NT2/D1 (cell line): ENCODE results near the gene FRS2.
A peak's percentile ranks its signal among the peaks of the same experiment; 100 is the strongest.

Experiments used
- DNase-seq: peaks from one replicate; pipeline ENCODE4 v3.0.0-alpha.2; 2011; ENCODE audit warnings: low read depth, low spot score
- H3K27me3 ChIP-seq: 2 replicates; pipeline ENCODE4 v1.6.0; 2011; ENCODE audit warnings: mild to moderate bottlenecking; ENCODE audit not compliant: insufficient read length, insufficient read depth
- H3K36me3 ChIP-seq: 2 replicates; pipeline ENCODE4 v1.6.1; 2011; ENCODE audit warnings: mild to moderate bottlenecking, low read length, mixed read lengths; ENCODE audit not compliant: insufficient read depth, insufficient read length
- H3K4me1 ChIP-seq: 2 replicates; pipeline ENCODE4 v1.5.1; 2011; ENCODE audit not compliant: insufficient read depth, insufficient read length
- H3K4me3 ChIP-seq: 2 replicates; pipeline ENCODE4 v1.5.1; 2011; ENCODE audit warnings: low read depth; ENCODE audit not compliant: insufficient read length
- H3K9ac ChIP-seq: 2 replicates; pipeline ENCODE4 v1.6.0; 2011; ENCODE audit warnings: low read depth; ENCODE audit not compliant: insufficient read length
- H3K9me3 ChIP-seq: 2 replicates; pipeline ENCODE4 v1.5.1; 2011; ENCODE audit warnings: mild to moderate bottlenecking, low read length; ENCODE audit not compliant: insufficient read depth
- SUZ12 ChIP-seq: IDR thresholded peaks from 2 replicates; pipeline ENCODE4 v1.6.1; 2011; ENCODE audit not compliant: insufficient read length, insufficient read depth; ENCODE audit errors: extremely low read depth
- YY1 ChIP-seq: IDR thresholded peaks from 2 replicates; pipeline ENCODE4 v1.6.1; 2011; ENCODE audit not compliant: insufficient read length, insufficient read depth
- ZNF274 ChIP-seq: IDR thresholded peaks from 2 replicates; pipeline ENCODE4 v1.6.1; 2011; ENCODE audit warnings: mild to moderate bottlenecking, low read depth, low read length

FRS2 gene

GRCh38 chr12:69578283-69578682 lies 108.1 kb downstream of the FRS2 start:
- Histone ChIP-seq H3K4me3 (no peak overlapping the region), H3K4me1 (no peaks in the 10 kb centered on the region), H3K9ac (no peak overlapping the region), H3K27me3 (no peaks in the 10 kb centered on the region), H3K36me3 (peaks cover 23% of the 10 kb centered on the region), H3K9me3 (no peaks in the 10 kb centered on the region)
- no peak for DNase-seq
- no peak for TF ChIP-seq ZNF274
- no peak for TF ChIP-seq YY1
- TF ChIP-seq SUZ12, result no peak

- DNase-seq, result no peak
- H3K9me3 ChIP-seq, result no peaks in the 10 kb centered on the region
These were observed 108.8 kb downstream of the FRS2 start for GRCh38 chr12:69579029-69579428.

GRCh38 chr12:69580074-69580473 lies 109.9 kb downstream of the FRS2 start:
- Histone ChIP-seq H3K4me3 (no peak overlapping the region), H3K9me3 (no peaks in the 10 kb centered on the region), H3K36me3 (peaks cover 8% of the 10 kb centered on the region), H3K27me3 (no peaks in the 10 kb centered on the region), H3K9ac (no peak overlapping the region), H3K4me1 (no peaks in the 10 kb centered on the region)
- TF ChIP-seq ZNF274, result no peak
- no peak for TF ChIP-seq YY1
- no peak for TF ChIP-seq SUZ12
- DNase-seq, result no peak

More at GRCh38 chr12:69579029-69579428, 108.8 kb downstream of the FRS2 start:
- TF ChIP-seq YY1 (no peak), SUZ12 (no peak), ZNF274 (no peak)
- Histone ChIP-seq H3K4me3 (no peak overlapping the region), H3K27me3 (no peaks in the 10 kb centered on the region), H3K9ac (no peak overlapping the region), H3K36me3 (peaks cover 17% of the 10 kb centered on the region), H3K4me1 (no peaks in the 10 kb centered on the region)

DNA sequence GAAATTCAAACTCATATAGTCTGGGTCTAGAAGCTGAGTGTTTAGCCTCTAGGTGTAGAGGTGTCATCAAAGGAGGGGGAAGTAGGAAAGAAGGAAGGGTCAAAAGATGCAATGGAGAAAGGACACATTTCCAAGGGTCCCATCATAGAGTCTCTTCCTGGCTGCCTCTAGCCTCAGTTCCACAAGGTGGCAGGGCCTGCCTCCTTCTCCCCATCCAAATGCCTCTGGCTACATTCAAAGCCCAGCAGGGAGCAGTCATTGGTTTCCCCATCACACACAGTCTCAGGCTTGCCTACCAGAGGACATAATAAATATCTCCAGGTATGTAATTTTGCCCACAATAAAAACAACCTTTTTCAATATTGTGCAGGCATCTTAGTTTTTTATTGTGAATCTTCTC lies 113.0 kb downstream of the FRS2 start:
- Histone ChIP-seq H3K4me1 (no peaks in the 10 kb centered on the region), H3K36me3 (peaks cover 24% of the 10 kb centered on the region), H3K4me3 (no peak overlapping the region), H3K9ac (no peak overlapping the region), H3K27me3 (no peaks in the 10 kb centered on the region), H3K9me3 (no peaks in the 10 kb centered on the region)
- DNase-seq, result peak; percentile 44
- TF ChIP-seq ZNF274, result no peak
- TF ChIP-seq YY1, result no peak
- no peak for TF ChIP-seq SUZ12

DNA sequence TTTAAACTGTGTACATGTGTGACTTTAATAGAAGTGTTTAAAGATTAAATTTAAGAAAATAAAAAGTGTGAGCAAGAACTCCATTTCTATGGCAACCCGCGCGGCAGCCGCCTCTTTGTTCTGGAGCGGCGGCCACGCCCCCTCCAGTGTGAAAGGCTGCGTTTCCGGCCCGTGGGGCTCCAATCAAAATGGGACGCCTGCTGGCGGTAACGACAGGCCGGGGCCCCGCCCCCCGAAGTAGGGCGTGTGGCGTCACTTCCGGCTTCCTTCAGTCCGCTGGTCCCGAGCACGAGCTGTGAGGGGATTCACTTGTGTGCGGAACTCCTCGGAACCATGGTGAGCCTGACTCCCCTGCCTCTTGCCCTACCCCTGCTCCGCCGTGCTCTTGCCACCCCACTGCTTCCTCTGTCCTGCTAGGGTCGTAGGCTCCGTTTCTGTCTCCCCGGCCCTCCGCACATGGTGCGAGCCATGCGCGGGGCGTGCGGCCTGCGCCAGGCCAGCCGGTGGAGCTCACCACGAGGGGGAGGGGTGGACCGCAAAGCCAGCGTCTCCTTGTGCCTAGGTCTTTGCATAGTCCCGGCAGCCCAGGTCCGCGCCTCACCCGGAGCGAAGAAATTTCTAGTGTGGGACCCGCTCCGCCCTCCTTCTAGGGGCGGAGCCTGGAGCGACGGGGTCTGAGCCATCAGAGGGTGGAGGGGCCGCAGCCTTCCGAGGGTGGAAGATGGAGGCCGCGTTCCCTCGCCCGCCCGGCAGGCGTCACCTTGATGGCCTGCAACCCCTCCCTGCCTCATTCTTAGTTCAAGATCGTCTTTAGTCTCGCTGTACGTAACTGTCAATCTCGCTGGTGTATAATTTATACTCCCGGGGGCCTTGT lies 115.2 kb downstream of the FRS2 start, which contains the start of gene CCT2:
CCT2 (plus strand) TSS at position 271 of the 874 bp plus-strand sequence; CDS start at position 334, 63 bp downstream.
- no peaks in the 10 kb centered on the region for H3K9me3 ChIP-seq
- peak; percentile 95 for DNase-seq
- peaks cover 47% of the 10 kb centered on the region for H3K36me3 ChIP-seq
- no peaks in the 10 kb centered on the region for H3K27me3 ChIP-seq
- H3K4me3 ChIP-seq, result peak within 1 kb of the TSS; percentile 100
- H3K9ac ChIP-seq, result peak within 1 kb of the TSS; percentile 100
- H3K4me1 ChIP-seq, result no peaks in the 10 kb centered on the region
- TF ChIP-seq ZNF274, result no peak
- TF ChIP-seq YY1, result no peak

DNA sequence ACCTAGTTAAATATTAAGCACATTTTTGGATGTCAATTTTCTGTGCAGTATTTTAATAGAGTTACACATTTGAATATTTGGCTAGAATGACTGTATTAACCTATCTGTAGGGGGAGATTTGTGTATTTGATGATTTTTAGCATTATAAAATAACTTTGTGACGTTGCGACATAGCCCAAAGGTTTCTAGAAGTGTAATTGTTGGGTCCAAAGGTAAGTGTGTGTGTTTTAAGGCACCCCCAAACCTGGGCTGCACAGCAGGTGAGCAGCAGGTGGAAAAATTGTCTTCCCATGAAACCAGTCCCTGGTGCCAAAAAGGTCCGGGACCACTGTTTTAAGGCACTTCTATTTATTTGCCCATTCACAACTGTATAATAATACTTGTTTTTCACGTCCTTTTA lies 118.3 kb downstream of the FRS2 start:
- Histone ChIP-seq H3K4me3 (no peak overlapping the region), H3K9ac (no peak overlapping the region), H3K27me3 (no peaks in the 10 kb centered on the region), H3K36me3 (peaks cover 78% of the 10 kb centered on the region), H3K4me1 (no peaks in the 10 kb centered on the region), H3K9me3 (no peaks in the 10 kb centered on the region)
- TF ChIP-seq SUZ12 (no peak), YY1 (no peak), ZNF274 (no peak)
- DNase-seq, result no peak

GRCh38 chr12:69589082-69589481 lies 118.9 kb downstream of the FRS2 start:
- Histone ChIP-seq H3K36me3 (peaks cover 83% of the 10 kb centered on the region), H3K4me1 (no peaks in the 10 kb centered on the region), H3K27me3 (no peaks in the 10 kb centered on the region), H3K4me3 (no peak overlapping the region), H3K9me3 (no peaks in the 10 kb centered on the region), H3K9ac (no peak overlapping the region)
- TF ChIP-seq YY1, result no peak
- no peak for TF ChIP-seq SUZ12
- TF ChIP-seq ZNF274, result no peak
- no peak for DNase-seq
